RWPE2 (cell line): ENCODE measurements around the gene RPS17.

Source experiments
- ATAC-seq: fragments of 200-7000 bp; cut with Tn5 transposase; 3 replicates; pipeline ENCODE4 v1.9.1; 2021; ENCODE audit warnings: low read depth
- DNase-seq: peaks from one replicate; pipeline ENCODE4 v3.0.0-alpha.2; 2020; ENCODE audit warnings: low spot score
- H3K27ac ChIP-seq: fragments of 450-650 bp; 2 replicates; pipeline ENCODE4 v1.5.1; 2017; ENCODE audit warnings: mild to moderate bottlenecking; ENCODE audit not compliant: poor library complexity, severe bottlenecking
- H3K27me3 ChIP-seq: fragments of 250-450 bp; sonication (Bioruptor Pico); 2 replicates; pipeline ENCODE4 v1.5.1; 2021; ENCODE audit warnings: mild to moderate bottlenecking, moderate library complexity; ENCODE audit not compliant: insufficient read depth, poor library complexity, severe bottlenecking
- H3K36me3 ChIP-seq: fragments of 250-450 bp; sonication (Bioruptor Pico); 2 replicates; pipeline ENCODE4 v1.5.1; 2020; ENCODE audit warnings: low read depth, mild to moderate bottlenecking, moderate library complexity
- H3K4me1 ChIP-seq: fragments of 250-450 bp; sonication (Bioruptor Pico); 2 replicates; pipeline ENCODE4 v1.5.1; 2021; ENCODE audit warnings: mild to moderate bottlenecking, moderate library complexity; ENCODE audit not compliant: insufficient read depth, poor library complexity, severe bottlenecking
- H3K4me3 ChIP-seq: fragments of 250-450 bp; sonication (Bioruptor Pico); 2 replicates; pipeline ENCODE4 v1.5.1; 2021; ENCODE audit warnings: mild to moderate bottlenecking, moderate library complexity; ENCODE audit not compliant: severe bottlenecking
- H3K9me3 ChIP-seq: fragments of 250-450 bp; sonication (Bioruptor Pico); 2 replicates; pipeline ENCODE4 v1.5.1; 2021; ENCODE audit warnings: mild to moderate bottlenecking, moderate library complexity; ENCODE audit not compliant: severe bottlenecking
- TF ChIP-seq, protein P1 (sequence below): fragments of 450-650 bp; IDR thresholded peaks from one replicate; pipeline ENCODE4 v1.5.1; 2017; ENCODE audit warnings: mild to moderate bottlenecking, moderate library complexity; ENCODE audit not compliant: poor library complexity, severe bottlenecking

The RPS17 gene

DNA sequence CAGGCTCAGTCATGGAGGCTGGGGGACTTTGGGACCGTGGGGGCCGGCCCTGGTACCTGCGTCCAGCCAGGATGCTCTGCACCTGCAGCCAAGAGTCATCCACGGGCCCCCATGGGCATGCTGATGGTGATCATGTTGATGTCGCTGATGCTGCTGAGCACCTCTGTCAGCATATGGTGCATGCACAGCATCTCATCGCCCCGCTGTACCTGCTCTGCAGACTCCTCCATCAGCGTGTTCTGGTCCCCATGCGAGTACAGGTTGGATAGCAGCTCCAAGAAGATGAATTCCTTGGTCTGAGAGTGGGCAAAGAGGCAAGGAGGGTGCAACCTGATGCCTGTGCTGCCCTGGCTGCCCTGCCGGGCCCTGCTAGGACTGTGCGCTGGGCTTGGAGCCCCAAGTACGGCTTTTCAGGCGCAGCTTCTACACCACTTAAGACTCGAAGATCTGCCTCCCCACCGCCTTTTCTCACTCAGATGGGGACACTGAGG is 7.2 kb downstream of the RPS17 start:
- Histone ChIP-seq H3K4me3 (no peak overlapping the region), H3K36me3 (peaks cover 47% of the 10 kb centered on the region), H3K27me3 (no peaks in the 10 kb centered on the region), H3K27ac (no peak overlapping the region), H3K9me3 (no peaks in the 10 kb centered on the region), H3K4me1 (peaks cover 8% of the 10 kb centered on the region)
- DNase-seq (peak; percentile 69), ATAC-seq (no peak)
- TF ChIP-seq, protein P1, sequence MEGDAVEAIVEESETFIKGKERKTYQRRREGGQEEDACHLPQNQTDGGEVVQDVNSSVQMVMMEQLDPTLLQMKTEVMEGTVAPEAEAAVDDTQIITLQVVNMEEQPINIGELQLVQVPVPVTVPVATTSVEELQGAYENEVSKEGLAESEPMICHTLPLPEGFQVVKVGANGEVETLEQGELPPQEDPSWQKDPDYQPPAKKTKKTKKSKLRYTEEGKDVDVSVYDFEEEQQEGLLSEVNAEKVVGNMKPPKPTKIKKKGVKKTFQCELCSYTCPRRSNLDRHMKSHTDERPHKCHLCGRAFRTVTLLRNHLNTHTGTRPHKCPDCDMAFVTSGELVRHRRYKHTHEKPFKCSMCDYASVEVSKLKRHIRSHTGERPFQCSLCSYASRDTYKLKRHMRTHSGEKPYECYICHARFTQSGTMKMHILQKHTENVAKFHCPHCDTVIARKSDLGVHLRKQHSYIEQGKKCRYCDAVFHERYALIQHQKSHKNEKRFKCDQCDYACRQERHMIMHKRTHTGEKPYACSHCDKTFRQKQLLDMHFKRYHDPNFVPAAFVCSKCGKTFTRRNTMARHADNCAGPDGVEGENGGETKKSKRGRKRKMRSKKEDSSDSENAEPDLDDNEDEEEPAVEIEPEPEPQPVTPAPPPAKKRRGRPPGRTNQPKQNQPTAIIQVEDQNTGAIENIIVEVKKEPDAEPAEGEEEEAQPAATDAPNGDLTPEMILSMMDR, result no peak

DNA sequence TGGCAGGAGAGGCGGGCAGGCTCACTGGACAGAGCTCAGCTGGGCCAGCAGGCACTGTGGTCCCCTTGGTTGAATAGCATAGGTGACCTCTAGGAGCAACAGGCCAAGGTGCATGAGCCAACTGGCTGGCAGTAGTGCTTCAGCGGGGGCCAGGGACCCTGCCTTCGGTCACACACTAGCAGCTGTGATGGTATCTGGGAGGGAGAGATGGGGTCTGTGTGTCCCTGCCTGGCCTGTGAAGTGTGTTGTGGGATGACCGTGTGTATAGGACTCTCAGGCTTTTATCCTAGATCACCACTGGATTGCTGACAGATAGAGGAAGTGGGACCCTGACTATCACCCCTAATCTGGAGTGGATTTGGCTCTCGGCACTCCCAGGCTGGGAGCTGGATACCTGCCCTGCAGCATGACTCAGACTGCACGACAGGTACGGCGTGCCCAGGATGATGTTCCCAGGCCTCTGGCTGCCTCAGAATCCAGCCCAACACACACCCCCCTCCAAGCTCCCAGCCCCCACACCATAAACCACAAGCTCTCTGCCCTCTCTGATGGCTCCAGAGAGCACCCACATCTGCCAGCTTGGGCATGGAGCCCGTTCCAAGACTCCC is 7.8 kb downstream of the RPS17 start:
- H3K27me3 ChIP-seq, result no peaks in the 10 kb centered on the region
- no peak overlapping the region for H3K27ac ChIP-seq
- ATAC-seq, result no peak
- H3K9me3 ChIP-seq, result no peaks in the 10 kb centered on the region
- TF ChIP-seq, protein P1, result no peak
- DNase-seq, result no peak
- H3K36me3 ChIP-seq, result peaks cover 41% of the 10 kb centered on the region
- H3K4me1 ChIP-seq, result peaks cover 3% of the 10 kb centered on the region
- no peak overlapping the region for H3K4me3 ChIP-seq

DNA sequence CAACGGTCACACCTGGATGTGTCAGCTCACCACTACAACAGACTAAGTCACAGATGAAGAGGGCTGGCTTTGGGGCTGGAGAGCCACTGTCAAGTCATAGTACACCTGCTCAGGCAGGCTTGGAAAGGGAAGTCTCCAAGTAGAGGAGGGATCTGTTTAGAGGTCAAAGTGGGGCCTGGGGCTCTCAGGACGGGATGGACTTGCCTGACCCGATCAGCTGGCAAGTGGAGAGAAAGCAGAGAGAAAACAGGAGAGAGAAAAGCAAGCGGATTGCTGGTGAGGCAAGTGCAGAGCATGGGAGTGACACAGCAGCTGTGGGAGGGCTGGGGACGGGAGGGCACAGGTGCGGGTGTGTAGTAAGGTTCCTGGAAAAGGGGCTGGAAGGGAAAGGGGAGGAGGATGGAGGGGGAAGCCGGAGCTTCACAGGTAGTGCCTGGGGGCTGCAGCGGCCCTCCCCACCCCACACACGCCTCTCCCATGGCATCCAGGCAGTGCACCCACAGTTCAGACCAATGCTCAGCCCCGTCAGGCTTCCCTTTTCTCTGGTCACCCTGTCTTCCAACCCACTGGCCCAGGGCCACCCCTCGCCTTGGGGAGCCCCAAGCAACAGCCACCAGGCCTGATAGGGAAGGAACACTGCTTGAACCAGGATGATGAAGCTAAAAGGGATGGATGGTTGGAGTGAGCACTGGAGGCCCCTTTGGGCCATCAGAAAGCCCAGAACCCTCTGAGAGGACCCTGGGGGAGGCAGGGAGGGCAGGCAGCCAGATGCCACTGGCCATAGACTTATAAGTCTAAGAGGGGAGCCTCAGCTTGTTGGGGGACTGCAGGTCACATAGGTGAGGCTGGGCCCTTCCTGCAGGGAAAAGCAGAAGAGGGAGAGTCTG is 8.5 kb downstream of the RPS17 start:
- Histone ChIP-seq H3K4me3 (no peak overlapping the region), H3K9me3 (no peaks in the 10 kb centered on the region), H3K36me3 (peaks cover 34% of the 10 kb centered on the region), H3K4me1 (no peaks in the 10 kb centered on the region), H3K27me3 (no peaks in the 10 kb centered on the region), H3K27ac (no peak overlapping the region)
- TF ChIP-seq, protein P1, result no peak
- ATAC-seq (no peak), DNase-seq (peak; percentile 61)

DNA sequence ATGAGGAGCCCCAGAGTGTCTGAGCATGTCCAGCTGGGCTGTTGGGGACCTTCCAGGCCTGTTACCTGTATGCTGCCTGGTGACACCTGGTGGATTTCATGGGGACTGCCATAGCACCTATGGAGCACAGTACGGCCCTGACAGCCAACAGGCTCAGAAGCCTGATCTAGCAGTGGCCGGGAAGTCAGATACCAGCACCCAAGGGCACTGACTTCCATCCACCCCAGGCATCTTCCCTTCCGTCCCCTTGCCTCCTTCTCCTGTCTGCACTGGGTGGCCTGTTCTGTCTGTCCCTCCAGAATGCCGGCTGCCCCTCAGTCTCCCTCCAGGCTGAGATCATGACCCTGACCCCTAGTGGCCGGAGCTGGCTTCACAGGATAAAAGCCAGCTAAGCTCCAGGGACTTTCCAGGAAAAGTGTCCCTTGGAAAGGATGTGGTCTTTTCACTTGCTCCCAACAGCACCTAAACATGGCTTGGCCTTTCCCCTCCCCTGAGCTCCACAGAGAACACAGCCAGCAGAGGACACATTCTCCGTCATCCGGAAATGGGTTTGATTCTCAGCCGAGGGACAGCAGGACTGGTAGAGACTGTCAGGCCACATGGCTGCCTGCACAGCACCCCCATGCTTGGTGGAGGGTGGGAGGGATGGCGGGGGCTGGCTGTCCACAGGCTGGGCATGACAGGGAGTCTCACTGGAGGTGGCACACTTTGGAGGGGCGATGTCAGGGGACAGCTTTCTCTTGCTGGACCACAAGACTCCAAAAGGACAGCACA is 9.5 kb downstream of the RPS17 start:
- DNase-seq (peak; percentile 86), ATAC-seq (peak; percentile 69)
- Histone ChIP-seq H3K4me3 (peak overlapping the region; percentile 7), H3K27ac (no peak overlapping the region), H3K27me3 (no peaks in the 10 kb centered on the region), H3K4me1 (no peaks in the 10 kb centered on the region), H3K9me3 (no peaks in the 10 kb centered on the region), H3K36me3 (peaks cover 24% of the 10 kb centered on the region)
- TF ChIP-seq, protein P1, result peak; percentile 99
